GM21717 (cell line): ENCODE data around the gene FOSL2.
A peak's percentile ranks its signal among the peaks of the same experiment; 100 is the strongest.
"Not testable (repeated sequence)": the region's sequence is repeated elsewhere in the genome, so short reads cannot be mapped to it uniquely, and the experiment has no call there.

Source experiments
- ATAC-seq: cut with Tn5 transposase; IDR thresholded peaks from one replicate; pipeline ENCODE4 v1.9.1; 2021; ENCODE audit warnings: mild to moderate bottlenecking, moderate library complexity; ENCODE audit not compliant: unreplicated experiment

The FOSL2 gene

DNA sequence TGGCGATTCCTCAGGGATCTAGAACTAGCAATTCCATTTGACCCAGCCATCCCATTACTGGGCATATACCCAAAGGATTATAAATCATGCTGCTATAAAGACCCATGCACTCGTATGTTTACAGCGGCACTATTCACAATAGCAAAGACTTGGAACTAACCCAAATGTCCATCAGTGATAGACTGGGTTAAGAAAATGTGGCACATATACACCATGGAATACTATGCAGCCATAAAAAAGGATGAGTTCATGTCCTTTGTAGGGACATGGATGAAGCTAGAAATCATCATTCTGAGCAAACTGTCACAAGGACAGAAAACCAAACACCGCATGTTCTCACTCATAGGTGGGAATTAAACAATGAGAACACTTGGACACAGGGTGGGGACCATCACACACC, 20.9 kb upstream of the FOSL2 start:
- ATAC-seq = not testable (repeated sequence)

DNA sequence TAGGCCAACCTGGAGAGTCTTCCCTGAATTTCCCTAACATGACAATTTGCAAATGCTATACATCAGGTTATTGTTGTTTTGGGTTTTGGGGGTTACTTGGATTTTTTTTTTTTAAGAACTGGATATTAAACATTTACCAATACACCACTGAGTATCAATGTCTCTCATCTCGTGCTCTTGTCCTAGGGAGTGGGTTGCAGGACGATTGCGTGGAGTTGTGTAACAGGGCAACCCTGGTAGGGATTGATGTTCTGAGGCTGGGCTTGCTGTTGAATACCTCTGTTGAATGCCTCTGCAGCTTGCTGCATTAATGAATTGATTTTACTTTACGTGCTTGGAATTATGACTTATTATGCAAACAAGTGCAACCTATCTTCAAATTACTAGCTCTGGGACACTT, 18.8 kb upstream of the FOSL2 start:
- no peak for ATAC-seq

DNA sequence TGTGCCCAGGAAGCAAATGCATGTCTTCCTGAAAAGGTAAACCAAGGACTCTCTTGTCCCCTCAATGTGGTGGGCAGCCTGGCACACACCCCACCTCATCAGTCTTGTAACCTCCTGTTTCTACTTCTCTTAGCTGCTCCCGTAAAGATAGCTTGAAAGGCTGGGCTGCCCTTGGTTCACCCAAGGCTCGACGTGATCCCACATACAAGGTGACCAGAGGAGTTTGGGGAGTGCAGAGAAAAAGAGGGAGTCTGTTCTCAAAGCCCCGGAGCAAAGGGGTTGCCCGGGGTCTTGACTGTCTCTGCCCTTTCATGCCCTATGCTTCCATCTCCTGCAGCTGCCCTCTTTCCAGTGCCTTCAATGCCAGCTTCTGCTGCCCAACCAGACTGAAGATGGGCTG, 18.3 kb upstream of the FOSL2 start:
- no peak for ATAC-seq

GRCh38 chr2:28375236-28375635, 17.4 kb upstream of the FOSL2 start:
- no peak for ATAC-seq

DNA sequence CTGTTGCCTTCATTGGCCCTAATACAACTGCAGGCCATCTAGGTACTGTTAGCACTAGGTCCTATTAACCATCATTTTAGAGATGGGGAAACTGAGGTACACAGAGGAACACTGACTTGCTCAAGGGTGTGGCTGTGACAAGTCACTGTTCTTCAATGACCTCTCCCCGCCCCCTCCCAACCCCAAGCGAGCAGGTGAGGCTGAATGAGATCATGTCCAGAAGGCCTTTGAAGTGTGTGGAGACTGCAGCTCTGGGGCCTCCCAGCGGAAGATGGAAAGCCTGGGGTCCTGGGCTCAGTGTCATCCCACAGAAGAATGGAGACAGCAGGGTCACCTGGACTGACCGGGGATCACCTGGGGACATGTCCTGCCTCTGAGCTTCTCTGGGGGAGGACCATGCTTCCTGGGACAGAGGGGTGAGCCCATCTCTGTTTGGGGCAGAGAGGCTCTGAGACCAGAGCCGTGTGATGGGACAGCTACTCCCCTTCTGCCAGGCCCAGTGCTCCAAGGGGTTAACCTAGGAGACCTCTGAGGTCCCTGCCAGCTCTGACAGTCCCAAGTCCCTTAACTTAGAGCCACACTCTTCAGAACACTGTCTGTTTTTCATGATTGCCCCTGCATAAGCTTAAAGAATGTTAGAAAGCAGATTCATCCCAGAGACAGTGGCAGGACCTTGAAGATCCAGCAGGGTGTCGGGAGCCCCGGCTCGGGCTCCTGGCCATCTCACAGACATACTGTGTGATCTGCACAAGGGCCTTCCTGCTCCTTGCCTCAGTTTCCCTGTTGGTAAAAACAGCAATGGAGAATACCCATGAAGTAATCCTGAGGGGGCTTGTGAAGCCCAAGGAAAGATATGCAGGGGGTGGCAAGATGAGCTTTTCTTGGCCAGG, 16.7 kb upstream of the FOSL2 start:
- no peak for ATAC-seq

GRCh38 chr2:28377195-28377816, 15.4 kb upstream of the FOSL2 start:
- ATAC-seq = no peak

DNA sequence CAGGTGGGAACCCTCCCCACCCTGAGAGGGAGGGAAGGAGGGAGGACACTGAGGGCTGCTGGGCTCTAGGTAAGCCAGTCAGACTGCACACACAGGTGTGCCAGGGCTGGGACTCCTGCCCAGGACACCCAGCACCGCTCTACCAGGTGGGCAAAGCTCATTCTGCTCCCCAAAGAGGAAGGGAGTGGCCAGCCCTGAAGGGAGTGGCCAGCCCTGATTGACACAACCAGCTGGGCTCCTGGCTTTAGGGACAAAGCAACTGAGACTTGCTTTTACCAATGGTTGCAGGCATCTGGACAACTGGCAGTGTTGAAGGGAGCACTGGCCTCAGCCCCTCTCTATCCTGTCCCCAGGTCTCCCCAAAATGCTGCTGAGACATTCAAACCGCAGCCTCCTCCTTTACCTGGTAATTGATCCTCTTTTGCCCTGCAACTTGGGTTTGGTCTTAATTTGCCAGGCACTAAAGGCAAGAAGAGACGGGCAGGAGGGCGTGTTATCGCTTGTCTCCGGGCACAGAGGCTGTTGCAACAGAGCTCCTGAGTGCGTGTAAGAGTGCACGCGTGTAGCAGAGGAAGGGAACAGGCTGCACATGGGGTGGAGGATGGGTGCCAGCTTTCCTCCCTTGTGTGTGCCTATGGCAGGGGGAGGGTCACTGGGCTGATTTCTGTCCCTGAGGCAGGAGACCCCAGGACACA, 14.5 kb upstream of the FOSL2 start:
- no peak for ATAC-seq

DNA sequence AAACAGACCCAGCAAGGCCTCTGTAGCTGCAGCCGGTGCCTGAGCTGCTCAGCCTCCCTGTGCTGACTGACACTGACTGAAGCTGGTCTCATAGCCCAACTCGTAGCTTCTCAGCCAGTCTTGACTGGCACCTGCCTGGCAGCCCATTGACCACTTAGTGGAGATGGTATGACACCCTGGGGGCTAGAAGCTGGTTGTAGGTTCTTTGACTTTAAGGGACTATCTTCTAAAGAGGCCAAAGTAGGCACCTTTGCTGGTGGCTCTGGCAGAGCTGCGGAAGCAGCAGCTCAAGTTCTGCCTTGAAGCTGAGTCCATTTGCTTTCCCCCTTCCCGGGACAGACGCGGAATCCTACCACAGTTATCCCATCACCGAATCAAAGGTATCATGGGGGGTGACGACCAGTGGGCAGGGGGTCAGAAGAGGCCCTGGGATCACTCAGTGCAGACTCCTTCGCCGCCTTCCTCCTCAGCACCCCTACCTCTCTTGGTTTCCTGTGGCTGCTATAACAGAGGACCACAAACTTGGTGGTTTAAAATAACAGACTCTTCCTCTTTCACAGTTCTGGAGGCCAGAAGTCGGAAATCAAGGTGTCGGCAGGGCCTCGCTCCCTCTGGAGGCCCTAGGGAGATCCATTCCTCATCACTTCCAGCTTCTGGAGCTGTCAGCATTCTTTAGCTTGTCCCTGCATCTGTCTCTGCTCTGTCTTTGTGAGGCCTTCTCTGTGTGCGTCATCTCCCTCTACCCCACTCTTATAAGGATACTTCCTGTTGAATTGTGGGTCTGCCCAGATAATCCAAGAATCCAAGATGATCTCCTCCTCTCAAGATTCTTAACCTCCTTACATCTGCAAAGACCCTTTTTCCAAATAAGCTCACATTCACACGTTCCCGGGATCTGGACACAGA, 13.7 kb upstream of the FOSL2 start:
- ATAC-seq = no peak

GRCh38 chr2:28380219-28380618, 12.4 kb upstream of the FOSL2 start:
- no peak for ATAC-seq

DNA sequence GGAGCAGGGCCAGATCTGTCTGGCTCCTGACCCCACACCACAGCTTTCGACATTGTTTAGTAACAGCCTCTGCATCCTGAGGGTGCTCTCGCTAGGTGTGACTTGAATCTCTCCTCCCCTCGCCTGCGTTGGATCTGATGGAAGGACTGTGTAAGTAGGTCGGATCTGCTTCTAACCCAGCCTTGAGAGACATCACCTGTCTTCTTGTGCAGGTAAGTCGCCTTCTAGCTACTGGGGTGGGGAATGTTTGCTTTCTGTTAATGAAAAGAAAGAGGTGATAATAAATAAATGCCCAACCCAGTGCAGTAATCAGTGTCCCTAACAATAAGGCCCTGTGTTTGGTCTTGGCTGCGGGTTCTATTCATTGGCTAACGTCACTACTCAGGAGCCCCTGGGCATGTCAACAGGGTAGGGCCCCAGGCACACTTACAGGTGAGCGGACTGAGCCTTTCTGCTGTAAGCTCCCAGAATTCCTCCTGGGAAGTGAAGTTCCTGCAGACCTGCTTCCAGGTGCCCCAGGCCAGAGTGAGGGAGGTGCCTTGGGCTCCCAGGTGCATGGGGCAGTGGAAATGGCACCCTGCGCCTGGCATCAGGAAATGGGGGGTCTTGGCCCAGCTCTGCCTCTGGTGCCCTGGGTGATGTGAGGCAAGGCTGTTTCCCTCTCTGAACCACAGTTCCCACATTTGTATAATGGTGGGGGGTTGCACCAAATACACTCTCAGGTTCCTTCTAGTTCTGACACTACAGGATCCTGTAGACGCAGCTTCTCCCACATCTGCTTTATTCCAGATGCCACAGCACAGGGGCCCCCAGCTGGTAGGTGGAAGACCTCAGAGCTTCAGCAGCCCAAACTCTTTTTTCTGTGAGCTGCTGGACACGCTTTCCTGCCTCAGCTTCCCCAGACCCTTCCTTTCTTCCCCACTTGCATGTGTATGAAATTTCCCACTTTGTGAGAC, 11.2 kb upstream of the FOSL2 start:
- ATAC-seq = no peak

DNA sequence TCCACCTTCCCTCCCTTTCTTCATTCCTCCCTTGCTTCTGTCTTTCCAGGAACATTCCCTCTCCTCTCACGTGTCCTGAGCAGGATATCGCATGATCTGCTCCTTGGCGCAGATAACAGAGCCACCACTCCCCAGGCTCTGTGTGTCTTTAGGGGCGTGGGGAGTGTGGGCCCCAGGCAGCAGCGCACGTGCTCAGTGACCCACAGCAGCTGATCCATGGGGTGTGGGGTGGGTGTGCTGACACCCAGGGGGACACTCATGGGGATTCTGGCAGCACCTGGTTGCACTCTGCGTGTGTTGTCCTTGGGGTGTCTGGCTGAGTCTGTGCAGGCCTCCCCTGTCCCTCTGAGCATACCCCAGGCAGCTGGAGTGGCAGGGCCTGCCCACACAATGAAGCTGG, 9.9 kb upstream of the FOSL2 start:
- ATAC-seq = no peak

- ATAC-seq = no peak
Observed at GRCh38 chr2:28387082-28387960, 5.3 kb upstream of the FOSL2 start.

GRCh38 chr2:28389399-28390240, 3.0 kb upstream of the FOSL2 start:
- no peak for ATAC-seq

DNA sequence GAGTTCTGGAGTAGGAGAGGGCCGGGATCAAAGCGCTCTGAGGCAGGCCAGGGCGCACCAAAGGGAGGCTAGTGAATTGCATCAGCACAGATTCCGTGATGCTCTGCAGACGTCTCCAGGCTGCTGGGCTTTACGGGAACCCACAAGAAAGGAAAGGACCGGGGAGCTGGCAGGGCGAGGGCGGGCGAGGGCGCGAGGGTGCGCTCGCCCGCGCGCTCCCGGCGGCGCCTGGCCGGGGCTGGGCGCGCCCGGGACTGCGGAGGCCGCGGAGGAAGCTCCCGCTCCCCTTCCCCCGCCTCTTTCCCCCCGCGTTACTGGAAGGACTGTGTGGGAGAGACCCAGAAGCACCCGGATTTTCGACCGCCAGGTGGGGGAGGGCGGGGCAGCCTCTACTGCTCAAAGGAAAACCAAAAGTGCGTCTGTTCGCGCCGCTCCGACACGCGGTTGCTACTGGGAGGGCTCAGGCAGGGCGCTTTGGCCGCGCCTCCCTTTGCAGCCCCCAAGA, 2.4 kb upstream of the FOSL2 start:
- ATAC-seq = peak; percentile 34

GRCh38 chr2:28390746-28391563, 1.7 kb upstream of the FOSL2 start:
- ATAC-seq = no peak

DNA sequence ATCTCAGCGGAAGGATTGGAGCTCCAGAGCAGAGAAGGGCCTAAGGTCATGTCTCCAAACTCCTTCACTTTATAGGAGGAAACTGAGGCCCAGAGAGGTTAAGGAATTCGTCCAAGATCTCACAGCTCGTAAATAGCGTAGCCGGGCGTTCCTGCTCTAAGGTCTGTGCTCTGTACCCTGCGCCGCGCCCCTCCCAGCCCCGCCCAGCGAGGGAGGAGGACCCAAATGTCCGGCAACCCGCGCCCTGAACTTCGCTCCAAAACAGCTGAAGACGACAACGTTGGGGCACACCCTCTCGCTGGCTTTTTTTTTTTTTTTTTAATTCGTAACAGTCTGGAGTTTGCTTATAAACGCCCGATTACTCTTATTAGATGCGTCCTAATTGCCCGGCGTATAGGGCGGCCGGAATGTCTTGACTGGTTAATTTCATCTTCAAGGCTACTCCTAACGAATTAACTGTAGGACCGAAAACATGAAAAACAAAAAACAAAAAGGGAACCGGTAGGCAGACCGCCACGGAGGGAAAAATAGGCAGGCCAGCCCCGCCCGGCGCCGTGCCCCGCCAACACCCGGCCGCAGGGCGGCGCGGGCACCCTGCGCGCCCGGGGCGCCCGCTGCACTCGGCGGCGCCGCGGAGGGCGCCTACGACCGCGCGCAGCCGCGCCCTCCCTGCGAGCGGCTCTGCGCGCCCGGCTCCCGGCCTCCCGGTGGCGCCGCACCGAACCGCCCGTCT, 928 bp upstream of the FOSL2 start:
- peak; percentile 31 for ATAC-seq
